ENCODE results near the gene PRR15L. TPM values are rescaled to one million over a fixed set of nuclear protein-coding genes. Genes with fewer than 3 reads are reported as not detected.

PRR15L gene
- total RNA-seq, 1 donor from 2014 or later: not detected

DNA sequence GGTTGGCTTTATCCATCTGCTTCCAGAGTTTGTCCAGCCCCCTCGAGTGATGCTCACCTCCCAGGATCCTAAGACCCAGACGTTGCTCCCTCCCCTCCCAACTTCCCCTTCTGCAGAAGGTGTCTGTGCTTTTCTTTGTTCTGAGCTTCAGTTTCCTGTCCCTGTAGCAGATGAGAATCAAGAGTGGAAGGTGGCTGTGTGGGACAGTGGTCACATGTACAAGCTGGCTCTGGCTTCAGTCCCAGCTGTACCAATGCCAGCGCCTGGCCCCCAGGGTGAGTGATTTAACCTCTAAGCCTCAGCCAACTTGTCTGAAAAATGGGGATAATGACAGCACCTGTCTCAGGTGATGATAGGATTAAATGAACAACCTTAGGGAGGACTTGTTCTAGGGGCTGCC, 7.7 kb downstream of the PRR15L start:
- peaks cover 1% of the 10 kb centered on the region for H3K27me3 Mint-ChIP-seq (ENCODE audit: unreplicated experiment)
- H3K4me3 Mint-ChIP-seq (ENCODE audit: unreplicated experiment): no peak overlapping the region
- TF ChIP-seq CTCF (IDR thresholded peaks at IDR 0.05; ENCODE audit: partially characterized antibody, unreplicated experiment): no peak
- DNase-seq: no peak
- H3K4me1 Mint-ChIP-seq (ENCODE audit: low read depth, unreplicated experiment): peaks cover 5% of the 10 kb centered on the region
- no peaks in the 10 kb centered on the region for H3K36me3 Mint-ChIP-seq (ENCODE audit: unreplicated experiment)
- no peak overlapping the region for H3K27ac Mint-ChIP-seq (ENCODE audit: unreplicated experiment)
- no peaks in the 10 kb centered on the region for H3K9me3 Mint-ChIP-seq (ENCODE audit: unreplicated experiment)

- peak; percentile 86 for TF ChIP-seq CTCF (IDR thresholded peaks at IDR 0.05; ENCODE audit: partially characterized antibody, unreplicated experiment)
- DNase-seq: peak; percentile 96
- no peaks in the 10 kb centered on the region for H3K9me3 Mint-ChIP-seq (ENCODE audit: unreplicated experiment)
- peak overlapping the region; percentile 65 for H3K27ac Mint-ChIP-seq (ENCODE audit: unreplicated experiment)
- H3K4me3 Mint-ChIP-seq (ENCODE audit: unreplicated experiment): peak overlapping the region; percentile 60
- no peaks in the 10 kb centered on the region for H3K36me3 Mint-ChIP-seq (ENCODE audit: unreplicated experiment)
- H3K4me1 Mint-ChIP-seq (ENCODE audit: low read depth, unreplicated experiment): peaks cover 5% of the 10 kb centered on the region
- peaks cover 1% of the 10 kb centered on the region for H3K27me3 Mint-ChIP-seq (ENCODE audit: unreplicated experiment)
Measured at GRCh38 chr17:47949197-47949759, 8.4 kb downstream of the PRR15L start.

GRCh38 chr17:47948706-47949196, 8.9 kb downstream of the PRR15L start:
- H3K36me3 Mint-ChIP-seq (ENCODE audit: unreplicated experiment): no peaks in the 10 kb centered on the region
- H3K27me3 Mint-ChIP-seq (ENCODE audit: unreplicated experiment): peaks cover 1% of the 10 kb centered on the region
- H3K27ac Mint-ChIP-seq (ENCODE audit: unreplicated experiment): peak overlapping the region; percentile 19
- no peak for DNase-seq
- TF ChIP-seq CTCF (IDR thresholded peaks at IDR 0.05; ENCODE audit: partially characterized antibody, unreplicated experiment): no peak
- no peaks in the 10 kb centered on the region for H3K9me3 Mint-ChIP-seq (ENCODE audit: unreplicated experiment)
- H3K4me3 Mint-ChIP-seq (ENCODE audit: unreplicated experiment): no peak overlapping the region
- H3K4me1 Mint-ChIP-seq (ENCODE audit: low read depth, unreplicated experiment): peaks cover 5% of the 10 kb centered on the region

- Mint-ChIP-seq H3K9me3 (ENCODE audit: unreplicated experiment) (peaks cover 1% of the 10 kb centered on the region), H3K27me3 (ENCODE audit: unreplicated experiment) (peaks cover 1% of the 10 kb centered on the region), H3K36me3 (ENCODE audit: unreplicated experiment) (no peaks in the 10 kb centered on the region), H3K4me3 (ENCODE audit: unreplicated experiment) (no peak overlapping the region), H3K27ac (ENCODE audit: unreplicated experiment) (peak overlapping the region; percentile 22), H3K4me1 (ENCODE audit: low read depth, unreplicated experiment) (peaks cover 5% of the 10 kb centered on the region)
- peak; percentile 79 for DNase-seq
- TF ChIP-seq CTCF (IDR thresholded peaks at IDR 0.05; ENCODE audit: partially characterized antibody, unreplicated experiment): peak; percentile 85
Measured at GRCh38 chr17:47946929-47947397, 10.7 kb downstream of the PRR15L start.

- Mint-ChIP-seq H3K4me1 (ENCODE audit: low read depth, unreplicated experiment) (peaks cover 5% of the 10 kb centered on the region), H3K27ac (ENCODE audit: unreplicated experiment) (no peak overlapping the region), H3K36me3 (ENCODE audit: unreplicated experiment) (no peaks in the 10 kb centered on the region), H3K9me3 (ENCODE audit: unreplicated experiment) (peaks cover 2% of the 10 kb centered on the region), H3K27me3 (ENCODE audit: unreplicated experiment) (peaks cover 1% of the 10 kb centered on the region), H3K4me3 (ENCODE audit: unreplicated experiment) (no peak overlapping the region)
- no peak for DNase-seq
- no peak for TF ChIP-seq CTCF (IDR thresholded peaks at IDR 0.05; ENCODE audit: partially characterized antibody, unreplicated experiment)
Measured at GRCh38 chr17:47946516-47946915, 11.2 kb downstream of the PRR15L start.
